Bronchial epithelial cell (primary cell): ENCODE data around the gene PDK1. TPM values are rescaled to one million over a fixed set of nuclear protein-coding genes. Genes with fewer than 3 reads are reported as not detected.
"Not testable (repeated sequence)": the region's sequence is repeated elsewhere in the genome, so short reads cannot be mapped to it uniquely, and the experiment has no call there.

Experiments used
- DNase-seq: peaks from one replicate; pipeline ENCODE4 v3.0.0-alpha.2; 2010; ENCODE audit warnings: low read depth
- FAIRE-seq: peaks from 2 replicates; lab custom pipeline; 2011; peaks lifted over from hg19 to GRCh38; lab: Jason Lieb, UNC
- H3K27me3 ChIP-seq: 2 replicates; pipeline ENCODE4 v1.5.1; 2011; ENCODE audit warnings: low read length; ENCODE audit not compliant: control insufficient read depth, insufficient read depth
- H3K36me3 ChIP-seq: 2 replicates; pipeline ENCODE4 v1.5.1; 2011; ENCODE audit warnings: low read length; ENCODE audit not compliant: control insufficient read depth, insufficient read depth
- H3K4me3 ChIP-seq: 2 replicates; pipeline ENCODE4 v1.5.1; 2011; ENCODE audit warnings: mild to moderate bottlenecking, low read depth, low read length, control low read depth
- CTCF ChIP-seq: IDR thresholded peaks from 2 replicates; pipeline ENCODE4 v1.5.1; 2011; ENCODE audit warnings: mild to moderate bottlenecking, moderate library complexity, low read length, control low read depth, inconsistent platforms; ENCODE audit not compliant: insufficient read depth, severe bottlenecking
- total RNA-seq: library from RNA; depleted of rRNA; stranded (reverse); fragments of >200 nt; gene quantifications from 2 replicates; pipeline ENCODE4 v1.2.1, GENCODE V29; 2014

Gene PDK1
- total RNA-seq, 1 donor from 2014 or later = 18.4 TPM

GRCh38 chr2:172531309-172531708 lies 24.6 kb upstream of the PDK1 start:
- TF ChIP-seq CTCF = no peak
- no peaks in the 10 kb centered on the region for H3K27me3 ChIP-seq
- DNase-seq (no peak), FAIRE-seq (no peak)
- no peaks in the 10 kb centered on the region for H3K36me3 ChIP-seq
- H3K4me3 ChIP-seq = no peak overlapping the region

GRCh38 chr2:172532461-172532860 lies 23.4 kb upstream of the PDK1 start:
- not testable (repeated sequence) for FAIRE-seq, H3K4me3 ChIP-seq, H3K27me3 ChIP-seq, H3K36me3 ChIP-seq, DNase-seq

GRCh38 chr2:172533687-172534086 lies 22.2 kb upstream of the PDK1 start:
- DNase-seq (no peak), FAIRE-seq (no peak)
- Histone ChIP-seq H3K4me3 (no peak overlapping the region), H3K27me3 (no peaks in the 10 kb centered on the region), H3K36me3 (no peaks in the 10 kb centered on the region)
- no peak for TF ChIP-seq CTCF

GRCh38 chr2:172535119-172535518 lies 20.8 kb upstream of the PDK1 start:
- FAIRE-seq (no peak), DNase-seq (no peak)
- Histone ChIP-seq H3K4me3 (no peak overlapping the region), H3K36me3 (no peaks in the 10 kb centered on the region), H3K27me3 (no peaks in the 10 kb centered on the region)
- no peak for TF ChIP-seq CTCF

GRCh38 chr2:172537851-172538250 lies 18.0 kb upstream of the PDK1 start:
- DNase-seq, H3K27me3 ChIP-seq, FAIRE-seq, H3K36me3 ChIP-seq, H3K4me3 ChIP-seq: not testable (repeated sequence)

GRCh38 chr2:172539767-172540166 lies 16.1 kb upstream of the PDK1 start:
- H3K4me3 ChIP-seq = no peak overlapping the region
- FAIRE-seq (no peak), DNase-seq (no peak)
- no peaks in the 10 kb centered on the region for H3K27me3 ChIP-seq
- TF ChIP-seq CTCF = no peak
- no peaks in the 10 kb centered on the region for H3K36me3 ChIP-seq

GRCh38 chr2:172540421-172540820 lies 15.5 kb upstream of the PDK1 start:
- H3K27me3 ChIP-seq = no peaks in the 10 kb centered on the region
- no peaks in the 10 kb centered on the region for H3K36me3 ChIP-seq
- no peak overlapping the region for H3K4me3 ChIP-seq
- TF ChIP-seq CTCF = no peak
- DNase-seq (no peak), FAIRE-seq (no peak)
